DOHH2 (cell line): ENCODE data around the gene CYBRD1.

Source experiments
- H3F3A ChIP-seq: fragments of 200-600 bp; sonication (generic), shearing (Covaris generic); 2 replicates; pipeline ENCODE4 v1.6.0; 2016; ENCODE audit warnings: antibody characterized with exemption, mild to moderate bottlenecking; ENCODE audit not compliant: control insufficient read depth, insufficient read depth
- H3K27ac ChIP-seq: fragments of 200-600 bp; sonication (generic); 2 replicates; pipeline ENCODE4 v1.5.1; 2014; ENCODE audit warnings: low read depth, mild to moderate bottlenecking, low read length, moderate library complexity
- H3K27me3 ChIP-seq: fragments of 200-600 bp; sonication (generic); 2 replicates; pipeline ENCODE4 v1.6.1; 2014; ENCODE audit warnings: mild to moderate bottlenecking, low read length, mixed read lengths; ENCODE audit not compliant: control insufficient read depth
- H3K36me3 ChIP-seq: fragments of 200-600 bp; sonication (generic); 2 replicates; pipeline ENCODE4 v1.6.1; 2014; ENCODE audit warnings: mild to moderate bottlenecking, low read length, moderate library complexity, mixed read lengths; ENCODE audit not compliant: control insufficient read depth
- H3K4me1 ChIP-seq: fragments of 200-600 bp; sonication (generic); 2 replicates; pipeline ENCODE4 v1.6.1; 2014; ENCODE audit warnings: mild to moderate bottlenecking, low read length, mixed read lengths; ENCODE audit not compliant: control insufficient read depth
- H3K4me2 ChIP-seq: fragments of 200-600 bp; sonication (generic); 2 replicates; pipeline ENCODE4 v1.6.0; 2014; ENCODE audit warnings: mild to moderate bottlenecking, low read length, moderate library complexity
- H3K4me3 ChIP-seq: fragments of 200-600 bp; sonication (generic); 2 replicates; pipeline ENCODE4 v1.5.1; 2014; ENCODE audit warnings: mild to moderate bottlenecking, low read length, mixed read lengths
- H3K79me2 ChIP-seq: fragments of 200-600 bp; sonication (generic); 2 replicates; pipeline ENCODE4 v1.6.1; 2014; ENCODE audit warnings: mild to moderate bottlenecking, low read length, mixed read lengths; ENCODE audit not compliant: control insufficient read depth
- H3K9me2 ChIP-seq: fragments of 200-600 bp; sonication (generic); replicated peaks from 2 replicates; pipeline ENCODE4 v1.6.1; 2014; ENCODE audit warnings: mild to moderate bottlenecking, low read length, mixed read lengths; ENCODE audit not compliant: control insufficient read depth
- H3K9me3 ChIP-seq: fragments of 200-600 bp; sonication (generic); 2 replicates; pipeline ENCODE4 v1.6.1; 2014; ENCODE audit warnings: antibody characterized with exemption, low read length, mixed read lengths; ENCODE audit not compliant: control insufficient read depth, insufficient read depth
- H4K20me1 ChIP-seq: fragments of 200-600 bp; sonication (generic); 2 replicates; pipeline ENCODE4 v1.6.0; 2014; ENCODE audit warnings: low read depth, mild to moderate bottlenecking, antibody characterized with exemption, low read length, moderate library complexity; ENCODE audit not compliant: control insufficient read depth, insufficient read depth
- EZH2phosphoT487 ChIP-seq: fragments of 200-600 bp; sonication (generic); IDR thresholded peaks from 2 replicates; pipeline ENCODE4 v1.6.1; 2017; ENCODE audit warnings: borderline replicate concordance, mild to moderate bottlenecking, antibody characterized with exemption, low read length, moderate library complexity, mixed read lengths
- TF ChIP-seq, protein P1 (sequence below): fragments of 200-600 bp; sonication (generic); IDR thresholded peaks from one replicate; pipeline ENCODE4 v1.5.1; 2014; ENCODE audit warnings: antibody characterized with exemption, mild to moderate bottlenecking, low read depth, low read length; ENCODE audit not compliant: poor library complexity, severe bottlenecking

CYBRD1 gene

DNA sequence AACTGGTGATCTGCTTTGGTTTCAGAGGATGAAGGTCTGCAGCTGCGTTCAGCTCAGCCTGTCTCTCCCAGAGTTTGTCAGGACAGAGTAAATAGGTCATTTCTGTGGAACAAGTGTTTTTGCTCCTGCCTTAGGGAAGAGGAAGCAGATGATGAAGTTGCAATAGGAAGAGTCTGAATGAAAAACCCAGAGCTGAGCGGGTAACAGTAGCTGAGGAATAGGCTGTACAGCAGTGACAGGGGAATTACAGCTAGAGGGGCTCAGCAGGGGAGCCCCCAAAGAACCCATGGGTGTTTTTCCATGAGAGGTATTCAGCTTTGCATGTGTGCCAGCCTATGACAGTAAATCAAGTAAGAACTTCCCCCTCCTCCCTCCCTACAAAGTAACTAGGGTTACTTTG is 10.3 kb upstream of the CYBRD1 start:
- Histone ChIP-seq H3F3A (no peaks in the 10 kb centered on the region), H4K20me1 (no peaks in the 10 kb centered on the region), H3K4me3 (no peak overlapping the region), H3K4me2 (no peak overlapping the region), H3K9me2 (no peaks in the 10 kb centered on the region), H3K36me3 (no peaks in the 10 kb centered on the region), H3K27me3 (peaks cover 3% of the 10 kb centered on the region; the same call in 1 of the 2 replicates), H3K4me1 (no peaks in the 10 kb centered on the region), H3K79me2 (no peaks in the 10 kb centered on the region), H3K27ac (no peak overlapping the region), H3K9me3 (no peaks in the 10 kb centered on the region)
- no peak for TF ChIP-seq EZH2phosphoT487
- TF ChIP-seq, protein P1, sequence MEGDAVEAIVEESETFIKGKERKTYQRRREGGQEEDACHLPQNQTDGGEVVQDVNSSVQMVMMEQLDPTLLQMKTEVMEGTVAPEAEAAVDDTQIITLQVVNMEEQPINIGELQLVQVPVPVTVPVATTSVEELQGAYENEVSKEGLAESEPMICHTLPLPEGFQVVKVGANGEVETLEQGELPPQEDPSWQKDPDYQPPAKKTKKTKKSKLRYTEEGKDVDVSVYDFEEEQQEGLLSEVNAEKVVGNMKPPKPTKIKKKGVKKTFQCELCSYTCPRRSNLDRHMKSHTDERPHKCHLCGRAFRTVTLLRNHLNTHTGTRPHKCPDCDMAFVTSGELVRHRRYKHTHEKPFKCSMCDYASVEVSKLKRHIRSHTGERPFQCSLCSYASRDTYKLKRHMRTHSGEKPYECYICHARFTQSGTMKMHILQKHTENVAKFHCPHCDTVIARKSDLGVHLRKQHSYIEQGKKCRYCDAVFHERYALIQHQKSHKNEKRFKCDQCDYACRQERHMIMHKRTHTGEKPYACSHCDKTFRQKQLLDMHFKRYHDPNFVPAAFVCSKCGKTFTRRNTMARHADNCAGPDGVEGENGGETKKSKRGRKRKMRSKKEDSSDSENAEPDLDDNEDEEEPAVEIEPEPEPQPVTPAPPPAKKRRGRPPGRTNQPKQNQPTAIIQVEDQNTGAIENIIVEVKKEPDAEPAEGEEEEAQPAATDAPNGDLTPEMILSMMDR: no peak

DNA sequence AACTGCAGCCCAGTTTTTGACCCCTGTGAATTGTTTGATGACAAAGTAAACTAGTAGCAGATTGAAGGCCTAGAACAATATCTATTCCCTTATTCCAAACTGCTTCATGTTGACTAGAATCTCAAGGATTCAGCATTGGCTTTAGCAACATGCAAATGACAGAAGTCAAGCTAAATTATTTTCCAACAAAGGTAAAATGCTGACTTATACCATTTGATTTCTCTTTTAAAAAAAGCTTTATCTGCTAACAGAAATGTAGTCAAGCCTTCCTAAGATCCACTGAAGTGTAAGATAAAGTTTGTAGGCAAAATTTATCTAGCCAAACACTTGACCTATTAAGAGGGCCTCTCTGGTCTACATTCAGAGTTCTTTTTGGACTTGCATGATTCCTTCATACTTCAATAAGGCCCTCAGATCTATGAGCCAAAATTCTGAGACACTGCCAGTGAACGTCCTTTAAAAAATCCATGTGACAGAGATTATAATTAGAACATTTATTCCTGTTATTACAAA is 9.5 kb upstream of the CYBRD1 start:
- Histone ChIP-seq H3F3A (no peaks in the 10 kb centered on the region), H3K79me2 (no peaks in the 10 kb centered on the region), H3K36me3 (no peaks in the 10 kb centered on the region), H4K20me1 (no peaks in the 10 kb centered on the region), H3K4me3 (no peak overlapping the region), H3K9me3 (no peaks in the 10 kb centered on the region), H3K9me2 (no peaks in the 10 kb centered on the region), H3K4me2 (no peak overlapping the region), H3K4me1 (no peaks in the 10 kb centered on the region), H3K27me3 (peaks cover 3% of the 10 kb centered on the region; the same call in 1 of the 2 replicates), H3K27ac (no peak overlapping the region)
- TF ChIP-seq, protein P1: no peak
- TF ChIP-seq EZH2phosphoT487: no peak

DNA sequence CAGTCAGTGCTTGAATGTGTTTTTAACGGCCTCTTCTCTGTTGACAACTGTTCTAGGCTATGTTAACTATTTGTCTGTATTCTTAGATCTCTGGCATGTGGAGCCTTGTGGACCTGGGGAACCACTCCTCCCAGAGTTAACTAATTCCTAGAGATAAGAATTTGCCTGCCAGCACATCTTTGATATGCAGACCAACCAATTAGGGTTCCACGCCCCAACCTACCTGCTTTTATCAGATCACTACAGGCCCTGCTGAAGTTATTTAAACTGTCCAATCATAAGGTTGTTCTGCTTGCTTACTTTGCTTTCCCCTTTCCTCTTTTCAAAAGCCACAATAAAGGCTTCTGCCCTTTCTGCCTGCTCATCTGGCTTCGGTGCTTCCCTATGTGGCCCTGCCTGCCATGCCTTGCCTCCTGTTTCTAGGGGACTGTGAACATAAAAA is 8.5 kb upstream of the CYBRD1 start:
- Histone ChIP-seq H3K4me1 (no peaks in the 10 kb centered on the region), H3K79me2 (no peaks in the 10 kb centered on the region), H3K27ac (no peak overlapping the region), H4K20me1 (no peaks in the 10 kb centered on the region), H3F3A (no peaks in the 10 kb centered on the region), H3K36me3 (no peaks in the 10 kb centered on the region), H3K9me3 (no peaks in the 10 kb centered on the region), H3K4me2 (no peak overlapping the region), H3K27me3 (peaks cover 3% of the 10 kb centered on the region; the same call in 1 of the 2 replicates), H3K9me2 (no peaks in the 10 kb centered on the region), H3K4me3 (no peak overlapping the region)
- TF ChIP-seq, protein P1: no peak
- no peak for TF ChIP-seq EZH2phosphoT487
